GM20431 (cell line): ENCODE data around the gene FLVCR2.
"Not testable (repeated sequence)": the region's sequence is repeated elsewhere in the genome, so short reads cannot be mapped to it uniquely, and the experiment has no call there.

Source experiments
- in situ Hi-C: fragments of 300-500 bp; cut with MseI, MboI; formaldehyde crosslinking; loops from one replicate; pipeline ENCODE4 v1.15.0; 2020; ENCODE audit warnings: low sequenced_read_pairs; ENCODE audit not compliant: unreplicated experiment

Gene FLVCR2

DNA sequence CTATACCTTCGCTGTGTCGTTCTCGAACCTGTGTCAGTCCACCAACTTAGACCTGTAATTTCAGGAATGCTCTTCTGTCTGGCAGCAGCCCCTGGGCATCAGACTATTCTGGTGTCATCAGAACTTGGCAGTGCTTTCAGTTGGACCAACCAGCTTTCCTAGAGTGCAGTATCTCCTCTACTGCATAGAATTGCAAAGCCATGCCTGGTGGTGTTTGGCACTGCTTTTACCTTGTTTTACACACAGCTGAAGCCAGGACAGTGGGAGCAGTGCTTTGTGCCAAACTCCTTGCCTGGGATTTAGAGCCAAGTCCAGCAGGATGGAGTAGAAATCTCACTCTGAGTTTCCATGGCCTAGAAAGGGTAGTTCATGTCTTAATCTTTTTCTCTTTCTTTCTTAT lies 1.5 kb downstream of the FLVCR2 start:
- in situ Hi-C loops, result no loop called here

DNA sequence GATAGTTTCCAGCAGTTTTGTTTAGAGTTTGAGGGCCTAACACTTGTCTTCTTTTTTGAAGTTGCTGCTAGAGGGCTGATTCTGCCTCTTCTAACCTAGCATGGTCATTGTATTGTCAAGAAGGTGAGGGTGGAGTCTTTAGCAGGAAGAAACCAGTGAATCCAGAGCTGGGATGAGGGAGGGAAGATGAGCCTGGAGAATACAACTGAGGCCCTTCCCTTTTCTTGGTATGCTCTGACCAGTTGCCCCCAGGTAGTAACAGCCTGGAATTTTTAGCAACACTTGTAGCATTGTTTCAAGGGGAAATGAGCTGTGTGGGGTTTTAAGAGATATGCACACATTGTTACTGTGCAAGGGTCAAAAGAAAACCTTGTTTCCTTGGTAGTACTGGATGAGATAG lies 9.0 kb downstream of the FLVCR2 start:
- in situ Hi-C loops, result no loop called here

DNA sequence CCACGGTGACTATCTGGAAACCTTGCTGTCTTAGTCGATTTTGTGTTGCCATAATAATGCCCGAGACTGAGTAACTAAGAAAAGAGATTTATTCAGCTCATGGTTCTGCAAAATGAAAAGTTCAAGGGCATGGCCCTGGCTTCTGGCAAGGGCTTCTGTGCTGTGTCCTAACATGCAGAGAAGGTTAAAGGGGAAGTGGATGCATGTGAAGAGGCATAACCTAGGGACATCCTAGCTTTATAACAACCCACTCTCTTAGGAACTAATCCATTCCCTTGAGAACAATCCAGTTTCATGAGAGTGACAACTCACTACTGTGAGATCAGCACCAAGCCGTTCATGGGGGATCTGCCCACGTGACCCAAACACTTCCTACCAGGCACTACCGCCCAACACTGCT lies 11.5 kb downstream of the FLVCR2 start:
- in situ Hi-C loops, result no loop called here

DNA sequence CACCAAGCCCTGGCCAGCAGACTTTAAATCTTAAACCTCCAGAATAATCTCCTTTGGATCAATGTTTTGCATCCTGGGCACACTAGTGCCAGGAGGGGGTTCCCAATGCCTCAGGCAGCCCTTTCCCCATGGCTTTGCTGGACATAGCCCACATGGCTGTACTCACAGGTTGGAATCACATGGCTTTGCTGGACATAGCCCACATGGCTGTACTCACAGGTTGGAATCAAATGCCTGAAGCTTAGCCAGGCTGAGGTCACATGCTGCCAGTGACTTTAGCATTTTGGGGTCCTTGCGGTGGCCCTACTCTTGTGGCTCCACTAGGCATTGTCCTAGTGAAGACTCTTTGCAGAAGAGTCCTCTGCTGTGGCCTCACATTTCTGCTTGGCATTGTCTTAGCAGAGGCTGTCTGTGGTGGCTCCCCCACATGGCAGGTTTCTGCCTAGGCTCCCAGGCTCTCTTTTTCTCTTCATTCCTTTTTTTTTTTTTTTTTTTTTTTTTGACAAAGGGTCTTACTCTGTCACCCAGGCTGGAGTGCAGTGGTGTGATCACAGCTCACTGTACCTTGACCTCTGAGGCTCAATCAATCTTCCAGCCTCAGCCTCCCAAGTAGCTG lies 13.0 kb downstream of the FLVCR2 start:
- in situ Hi-C loops, result no loop called here

- in situ Hi-C loops, result no loop called here
Observed at GRCh38 chr14:75591987-75592575, 13.7 kb downstream of the FLVCR2 start.

DNA sequence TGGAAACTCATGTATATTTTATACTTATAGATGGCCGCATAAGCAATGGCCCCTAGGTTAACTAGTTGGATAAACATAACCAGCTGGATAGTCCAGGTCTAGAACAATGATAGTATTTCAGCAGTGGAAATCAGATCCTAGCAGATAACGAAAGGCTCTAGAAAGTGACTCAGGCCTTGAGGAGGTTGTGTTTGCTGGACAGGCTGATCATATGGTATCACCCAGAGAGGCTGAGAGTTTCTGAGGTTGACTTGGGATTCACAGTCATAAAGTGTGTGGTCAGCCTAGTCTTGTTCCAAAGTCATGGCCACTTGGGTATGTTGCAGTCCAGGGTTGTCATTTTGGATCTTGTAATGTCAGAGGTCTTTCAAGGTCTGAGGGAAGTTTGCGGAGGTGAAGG lies 16.8 kb downstream of the FLVCR2 start:
- in situ Hi-C loops, result no loop called here

- in situ Hi-C loops, result no loop called here
Observed at GRCh38 chr14:75597149-75597548, 18.7 kb downstream of the FLVCR2 start.

DNA sequence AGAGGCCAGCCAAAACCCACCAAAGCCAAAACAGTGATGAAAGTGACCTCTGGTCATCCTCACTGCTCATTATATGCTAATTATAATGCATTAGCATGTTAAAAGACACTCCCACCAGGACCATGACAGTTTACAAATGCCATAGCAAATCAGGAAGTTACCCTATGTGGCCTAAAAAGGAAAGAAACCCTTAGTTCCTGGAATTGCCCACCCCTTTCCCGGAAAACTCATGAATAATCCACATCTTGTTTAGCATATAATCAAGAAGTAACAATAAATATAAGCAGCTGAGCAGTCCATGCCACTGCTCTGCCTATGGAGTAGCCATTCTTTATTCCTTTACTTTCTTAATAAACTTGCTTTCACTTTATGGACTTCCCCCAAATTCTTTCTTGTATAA lies 21.7 kb downstream of the FLVCR2 start:
- in situ Hi-C loops, result not testable (repeated sequence)

DNA sequence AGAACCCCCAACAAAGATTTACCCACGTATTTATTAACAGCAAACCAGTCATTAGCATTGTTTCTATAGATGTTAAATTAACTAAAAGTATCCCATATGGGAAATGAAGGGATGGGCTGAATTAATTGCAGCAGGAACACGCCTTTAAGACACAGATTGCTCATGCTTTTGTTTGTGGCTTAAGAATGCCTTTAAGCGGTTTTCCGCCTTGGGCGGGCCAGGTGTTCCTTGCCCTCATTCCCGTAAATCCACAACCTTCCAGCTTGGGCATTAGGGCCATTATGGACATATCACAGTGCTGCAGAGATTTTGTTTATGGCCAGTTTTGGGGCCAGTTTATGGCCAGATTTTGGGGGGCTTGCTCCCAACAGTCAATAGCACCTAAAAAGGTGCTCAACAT lies 22.6 kb downstream of the FLVCR2 start:
- in situ Hi-C loops, result not testable (repeated sequence)

DNA sequence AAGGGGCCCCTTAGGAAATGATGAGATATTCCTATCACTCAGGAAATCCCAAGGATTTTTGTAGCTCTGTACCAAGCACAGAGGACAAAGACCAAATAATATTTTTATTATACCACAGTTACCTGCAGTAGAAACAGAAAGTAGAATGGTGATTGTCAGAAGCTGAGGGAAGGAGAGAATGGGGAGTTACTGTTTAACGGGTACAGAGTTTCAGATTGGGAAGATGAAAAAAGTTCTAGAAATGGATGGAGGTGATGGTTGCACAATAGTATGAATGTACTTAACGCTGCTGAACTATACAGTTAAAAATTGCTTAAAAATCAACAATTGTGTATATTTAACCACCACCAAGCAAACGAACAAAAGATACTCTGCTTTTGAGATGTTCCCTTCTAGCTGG lies 24.1 kb downstream of the FLVCR2 start:
- in situ Hi-C loops, result no loop called here

- in situ Hi-C loops, result no loop called here
Observed at GRCh38 chr14:75604979-75605851, 26.8 kb downstream of the FLVCR2 start.

DNA sequence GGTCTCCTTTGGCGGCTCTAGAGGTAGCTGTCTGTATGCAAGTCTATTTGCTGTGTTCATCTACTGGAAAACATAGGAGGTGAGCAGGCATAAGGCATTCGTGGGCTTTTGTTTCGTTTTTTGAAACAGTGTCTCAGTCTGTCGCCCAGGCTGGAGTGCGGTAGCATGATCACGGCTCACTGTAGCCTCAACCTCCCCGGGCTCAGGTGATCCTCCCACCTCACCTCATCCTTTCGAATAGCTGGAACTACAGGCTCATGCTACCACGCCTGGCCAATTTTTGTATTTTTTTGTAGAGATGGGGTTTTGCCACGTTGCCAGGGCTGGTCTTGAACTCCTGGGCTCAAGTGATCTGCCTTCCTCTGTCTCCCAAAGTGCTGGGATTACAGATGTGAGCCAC lies 27.5 kb downstream of the FLVCR2 start:
- in situ Hi-C loops, result no loop called here

DNA sequence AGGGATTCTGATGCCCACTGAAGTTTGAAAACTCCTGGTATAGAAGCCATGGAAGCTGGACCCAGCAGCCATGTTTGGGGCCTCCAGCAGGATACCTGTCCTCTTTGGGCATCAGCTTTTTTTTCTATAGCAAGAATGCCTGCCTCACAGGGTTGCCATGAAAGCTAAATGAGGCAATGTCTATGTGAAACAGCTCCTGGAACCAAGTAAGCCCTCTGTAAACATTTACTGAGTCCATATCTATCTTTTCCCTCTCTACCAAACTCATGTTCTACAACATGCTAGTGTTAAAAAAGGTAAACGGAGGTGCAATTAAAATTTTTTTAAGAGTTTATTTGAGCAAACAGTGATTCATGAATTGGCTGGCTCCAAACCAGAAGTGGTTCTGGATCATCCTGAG lies 28.6 kb downstream of the FLVCR2 start:
- in situ Hi-C loops, result no loop called here

DNA sequence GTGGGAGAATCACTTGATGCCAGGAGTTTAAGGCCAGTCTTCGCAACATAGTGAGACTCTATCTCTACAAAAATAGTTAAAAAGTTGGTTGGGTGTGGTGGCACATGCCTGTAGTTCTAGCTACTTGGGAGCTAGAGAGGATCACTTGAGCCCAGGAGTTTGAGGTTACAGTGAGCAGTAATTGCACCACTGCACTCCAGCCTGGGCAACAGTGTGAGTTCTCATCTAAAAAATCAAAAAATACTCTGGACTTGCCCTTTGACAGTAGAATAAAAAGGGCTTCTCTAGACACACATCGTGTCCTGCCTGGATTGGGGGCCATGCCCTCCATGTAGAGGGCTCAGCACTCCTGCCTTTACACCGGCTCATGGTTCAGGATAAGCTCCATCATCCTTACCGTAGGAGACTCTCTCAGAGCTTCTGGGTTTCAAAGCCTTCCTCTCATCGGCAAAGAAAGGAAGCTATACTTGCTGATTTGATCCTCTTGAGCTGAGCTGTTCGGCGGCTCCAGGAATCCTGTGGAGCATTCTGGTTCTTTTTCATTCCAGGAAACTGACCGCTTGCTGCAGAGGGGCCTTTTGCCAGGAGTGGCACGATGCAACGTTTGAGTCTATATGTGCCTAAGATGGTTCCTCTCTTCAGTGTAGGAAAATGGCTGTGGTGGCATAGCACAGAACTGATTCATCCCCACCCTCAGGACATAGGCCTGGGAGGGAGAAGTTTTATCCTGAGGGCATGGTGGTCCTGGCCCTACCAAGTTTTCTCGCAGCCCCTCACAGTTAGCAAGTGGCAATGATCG lies 29.6 kb downstream of the FLVCR2 start:
- in situ Hi-C loops, result no loop called here

DNA sequence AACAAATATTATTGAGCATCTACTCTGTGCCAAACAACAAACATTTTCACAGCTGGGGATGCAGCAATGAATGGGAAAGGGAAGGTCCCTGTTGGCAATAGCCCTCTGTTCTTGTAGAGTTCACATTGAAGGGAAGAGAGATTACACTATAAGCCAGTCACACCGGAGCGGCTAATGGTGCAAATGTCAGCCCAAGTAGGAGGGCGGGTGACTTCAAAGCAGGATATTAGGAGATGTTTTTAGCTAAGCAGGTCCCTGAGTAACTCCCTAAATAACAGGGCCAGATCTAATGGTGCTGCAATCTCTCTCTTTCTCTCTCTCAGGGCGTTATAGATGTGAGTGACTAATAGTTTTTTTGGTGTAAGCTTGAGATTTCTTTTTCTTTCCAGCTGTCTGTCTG lies 30.7 kb downstream of the FLVCR2 start:
- in situ Hi-C loops, result no loop called here

- in situ Hi-C loops, result no loop called here
Observed at GRCh38 chr14:75609606-75610475, 31.4 kb downstream of the FLVCR2 start.

DNA sequence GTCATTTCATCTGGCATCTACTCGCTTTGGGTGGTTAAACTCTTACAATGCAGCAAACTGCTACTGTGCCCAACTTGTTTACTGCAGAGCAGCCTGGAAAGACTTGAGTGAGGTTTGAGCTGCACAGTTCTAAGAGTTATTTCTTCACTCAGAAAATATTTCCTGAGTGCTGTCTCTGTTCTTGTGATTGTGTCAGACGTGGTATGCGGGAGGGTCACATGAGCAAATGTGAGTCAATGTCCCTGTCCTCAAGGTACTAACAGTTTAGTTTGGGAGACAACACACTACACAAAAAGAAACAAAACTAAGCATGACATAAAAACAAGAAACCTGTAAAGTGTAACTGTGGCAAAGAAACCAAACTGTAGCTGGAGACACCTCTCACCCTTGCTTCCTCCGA lies 32.4 kb downstream of the FLVCR2 start:
- in situ Hi-C loops, result no loop called here

- in situ Hi-C loops, result no loop called here
Observed at GRCh38 chr14:75612157-75612556, 33.7 kb downstream of the FLVCR2 start.

DNA sequence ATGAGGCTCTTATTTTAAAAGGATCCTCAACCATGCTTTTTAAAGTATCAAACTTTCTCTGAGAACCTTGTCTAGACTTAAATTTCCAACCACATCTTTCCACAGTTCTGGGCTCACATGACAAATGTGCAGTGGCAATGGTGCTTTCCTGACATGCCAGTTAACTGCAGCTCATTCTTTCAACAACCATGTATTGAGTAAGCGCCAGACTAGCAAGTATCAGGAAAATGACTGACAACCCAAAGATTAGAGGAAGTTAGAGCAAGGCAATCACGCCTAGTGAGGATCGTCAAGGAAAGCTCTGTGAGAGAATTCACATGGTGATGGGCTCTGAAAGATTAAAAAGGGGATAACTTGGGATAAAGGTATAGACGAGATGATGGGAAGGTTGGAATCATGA lies 35.8 kb downstream of the FLVCR2 start:
- in situ Hi-C loops, result no loop called here

- in situ Hi-C loops, result no loop called here
Observed at GRCh38 chr14:75615200-75615599, 36.8 kb downstream of the FLVCR2 start.
